Fibroblast of the conjunctiva (primary cell): Measurements from ENCODE around the gene LPCAT3.

Experiments used
- DNase-seq: peaks from one replicate; pipeline ENCODE4 v3.0.0-alpha.2; 2010; ENCODE audit warnings: low read depth

LPCAT3 gene

GRCh38 chr12:6937481-6938352 lies 80.6 kb downstream of the LPCAT3 start:
- peak; percentile 87 for DNase-seq

DNA sequence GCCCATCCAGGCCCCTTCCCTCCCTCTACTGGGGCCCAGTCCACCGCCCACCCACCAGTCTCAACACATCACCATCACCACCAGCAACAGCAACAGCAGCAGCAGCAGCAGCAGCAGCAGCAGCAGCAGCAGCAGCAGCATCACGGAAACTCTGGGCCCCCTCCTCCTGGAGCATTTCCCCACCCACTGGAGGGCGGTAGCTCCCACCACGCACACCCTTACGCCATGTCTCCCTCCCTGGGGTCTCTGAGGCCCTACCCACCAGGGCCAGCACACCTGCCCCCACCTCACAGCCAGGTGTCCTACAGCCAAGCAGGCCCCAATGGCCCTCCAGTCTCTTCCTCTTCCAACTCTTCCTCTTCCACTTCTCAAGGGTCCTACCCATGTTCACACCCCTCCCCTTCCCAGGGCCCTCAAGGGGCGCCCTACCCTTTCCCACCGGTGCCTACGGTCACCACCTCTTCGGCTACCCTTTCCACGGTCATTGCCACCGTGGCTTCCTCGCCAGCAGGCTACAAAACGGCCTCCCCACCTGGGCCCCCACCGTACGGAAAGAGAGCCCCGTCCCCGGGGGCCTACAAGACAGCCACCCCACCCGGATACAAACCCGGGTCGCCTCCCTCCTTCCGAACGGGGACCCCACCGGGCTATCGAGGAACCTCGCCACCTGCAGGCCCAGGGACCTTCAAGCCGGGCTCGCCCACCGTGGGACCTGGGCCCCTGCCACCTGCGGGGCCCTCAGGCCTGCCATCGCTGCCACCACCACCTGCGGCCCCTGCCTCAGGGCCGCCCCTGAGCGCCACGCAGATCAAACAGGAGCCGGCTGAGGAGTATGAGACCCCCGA lies 81.4 kb downstream of the LPCAT3 start:
- DNase-seq, result no peak

DNA sequence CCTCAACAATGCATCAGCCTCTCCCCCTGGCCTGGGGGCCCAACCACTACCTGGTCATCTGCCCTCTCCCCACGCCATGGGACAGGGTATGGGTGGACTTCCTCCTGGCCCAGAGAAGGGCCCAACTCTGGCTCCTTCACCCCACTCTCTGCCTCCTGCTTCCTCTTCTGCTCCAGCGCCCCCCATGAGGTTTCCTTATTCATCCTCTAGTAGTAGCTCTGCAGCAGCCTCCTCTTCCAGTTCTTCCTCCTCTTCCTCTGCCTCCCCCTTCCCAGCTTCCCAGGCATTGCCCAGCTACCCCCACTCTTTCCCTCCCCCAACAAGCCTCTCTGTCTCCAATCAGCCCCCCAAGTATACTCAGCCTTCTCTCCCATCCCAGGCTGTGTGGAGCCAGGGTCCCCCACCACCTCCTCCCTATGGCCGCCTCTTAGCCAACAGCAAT lies 82.1 kb downstream of the LPCAT3 start:
- DNase-seq, result no peak

GRCh38 chr12:6935371-6936193 lies 82.7 kb downstream of the LPCAT3 start:
- no peak for DNase-seq

DNA sequence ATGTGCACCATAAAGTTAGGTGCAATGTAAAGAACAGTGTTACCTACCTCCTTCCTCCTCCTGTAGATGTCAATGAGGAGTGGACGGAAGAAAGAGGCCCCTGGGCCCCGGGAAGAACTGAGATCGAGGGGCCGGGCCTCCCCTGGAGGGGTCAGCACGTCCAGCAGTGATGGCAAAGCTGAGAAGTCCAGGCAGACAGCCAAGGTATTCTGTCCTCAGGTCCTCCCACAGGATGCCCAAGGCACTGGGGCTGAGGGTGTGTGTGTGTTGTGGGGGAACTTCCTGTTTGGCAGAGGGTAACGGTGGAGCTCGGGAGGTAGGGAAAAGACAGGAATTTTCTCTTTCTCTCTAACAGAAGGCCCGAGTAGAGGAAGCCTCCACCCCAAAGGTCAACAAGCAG lies 84.2 kb downstream of the LPCAT3 start:
- DNase-seq, result no peak

- no peak for DNase-seq
Measured at GRCh38 chr12:6932766-6933165, 85.5 kb downstream of the LPCAT3 start.

GRCh38 chr12:6929466-6930452 lies 88.5 kb downstream of the LPCAT3 start:
- no peak for DNase-seq

- DNase-seq, result no peak
Measured at GRCh38 chr12:6928703-6929407, 89.4 kb downstream of the LPCAT3 start.

GRCh38 chr12:6928022-6928702 lies 90.1 kb downstream of the LPCAT3 start:
- DNase-seq, result no peak

DNA sequence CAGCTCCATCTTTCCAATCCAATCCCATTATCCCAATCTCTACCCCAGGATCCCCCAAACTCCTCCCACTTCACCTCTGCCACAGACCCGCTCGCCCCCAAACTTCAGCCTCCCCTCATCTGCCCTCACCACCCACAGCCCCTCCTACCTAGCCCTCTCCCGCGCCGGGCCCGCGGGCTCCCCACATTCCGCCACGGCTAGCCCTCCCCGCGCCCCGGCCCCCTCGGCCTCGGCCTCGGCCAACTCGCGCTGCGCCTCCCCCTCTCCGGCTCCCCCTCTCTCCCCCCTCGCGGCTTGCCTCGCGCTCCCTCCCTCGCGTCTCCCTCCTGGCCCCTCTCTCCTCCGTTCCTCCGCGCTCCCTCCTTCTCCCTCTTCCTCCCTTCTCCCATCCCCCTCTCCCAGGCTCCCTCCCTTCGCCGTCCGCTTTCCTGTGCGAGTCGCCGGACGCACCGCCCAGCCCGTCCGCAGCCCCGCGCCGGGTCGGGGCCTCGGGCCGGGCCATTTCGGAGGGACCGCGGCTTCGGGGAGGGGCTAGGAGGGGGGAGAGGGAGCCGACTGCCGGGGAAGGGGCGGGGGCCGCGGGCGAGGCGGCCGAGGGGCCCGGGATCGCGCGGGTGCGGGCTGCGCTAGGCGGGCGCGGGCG lies 90.8 kb downstream of the LPCAT3 start, which contains the start of gene ATN1:
Gene ATN1, plus strand, starts transcription at position 581 of the 643 bp plus-strand sequence. CDS start 6,043 bp downstream, outside the sequence.
- peak; percentile 70 for DNase-seq
